Effector memory CD8-positive, alpha-beta T cell (primary cell): ENCODE measurements around the gene C1S.

Experiments used
- ATAC-seq: fragments of 150-1000 bp; cut with Tn5 transposase; replicated peaks from 2 replicates; pipeline ENCODE4 v1.10.0; 2021; ENCODE audit warnings: mild to moderate bottlenecking, moderate library complexity
- DNase-seq, 3 experiments: peaks; one replicate each; pipeline ENCODE4 v3.0.0; 2021
- H3K27ac Mint-ChIP-seq, 2 donors: one replicate each; pipeline ENCODE4 v1.8.0; 2022; ENCODE audit warnings: mild to moderate bottlenecking in 2 of 2, mixed read lengths in 2 of 2, moderate library complexity in 2 of 2
- H3K27me3 Mint-ChIP-seq, 2 donors: one replicate each; pipeline ENCODE4 v1.8.0; 2022; ENCODE audit warnings: mixed read lengths in 2 of 2
- H3K36me3 Mint-ChIP-seq: one replicate; pipeline ENCODE4 v1.8.0; 2022; ENCODE audit warnings: mild to moderate bottlenecking, moderate library complexity, mixed read lengths; ENCODE audit not compliant: insufficient read depth
- H3K4me1 Mint-ChIP-seq, 2 donors: one replicate each; pipeline ENCODE4 v1.8.0; 2022; ENCODE audit warnings: low read depth in 2 of 2, mixed read lengths in 2 of 2
- H3K4me3 Mint-ChIP-seq, 2 donors: one replicate each; pipeline ENCODE4 v1.8.0; 2022; ENCODE audit warnings: mild to moderate bottlenecking in 2 of 2, mixed read lengths in 2 of 2, moderate library complexity in 2 of 2
- H3K9me3 Mint-ChIP-seq, 2 donors: one replicate each; pipeline ENCODE4 v1.8.0; 2022; ENCODE audit warnings: mixed read lengths in 2 of 2

C1S gene

DNA sequence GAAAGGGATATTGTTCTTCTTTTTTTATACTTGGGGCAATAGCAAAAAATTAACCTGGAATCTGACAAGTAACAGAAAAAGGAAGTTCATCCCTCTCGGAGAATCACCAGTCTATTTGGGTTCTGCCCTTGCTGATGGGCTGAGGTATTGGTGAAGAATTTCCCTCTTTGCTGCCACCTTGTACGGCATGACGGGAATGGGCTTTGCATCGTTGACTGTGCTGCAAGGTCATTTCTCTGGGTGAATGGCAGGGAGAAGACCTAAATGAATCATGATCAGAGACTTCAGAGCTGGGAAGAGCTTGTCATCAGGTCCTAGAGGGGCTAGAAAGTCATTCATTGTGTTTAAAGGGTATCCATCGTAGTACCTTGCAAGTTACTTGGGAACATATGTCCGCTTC, 12.0 kb downstream of the C1S start:
- ATAC-seq (no peak), DNase-seq (no peak)
- H3K9me3 Mint-ChIP-seq, result no peaks in the 10 kb centered on the region
- H3K4me3 Mint-ChIP-seq, result no peak overlapping the region
- H3K27me3 Mint-ChIP-seq, result peaks cover 35 to 73% of the 10 kb centered on the region in 2 donors
- H3K36me3 Mint-ChIP-seq, result no peaks in the 10 kb centered on the region
- H3K4me1 Mint-ChIP-seq, result peaks cover 2 to 5% of the 10 kb centered on the region in 2 donors
- H3K27ac Mint-ChIP-seq, result no peak overlapping the region

DNA sequence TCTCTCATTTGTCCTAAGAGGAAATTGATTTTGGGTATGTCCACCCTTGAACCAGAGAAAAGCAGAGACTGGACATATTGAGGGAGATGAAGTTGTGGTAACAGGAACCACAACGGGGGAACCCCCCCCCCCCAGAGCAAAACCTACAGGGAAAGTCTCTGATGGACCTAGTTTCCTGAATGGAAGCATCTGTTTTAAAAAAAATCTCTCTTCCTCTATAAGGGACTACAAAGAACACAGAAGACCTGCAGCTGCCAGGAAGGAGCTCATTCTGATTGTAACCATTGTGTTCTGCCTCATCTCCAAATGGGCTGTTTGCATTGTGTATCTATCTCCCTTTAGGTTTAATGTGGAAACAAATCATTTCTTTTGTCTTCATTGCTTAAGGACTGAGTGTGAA, 13.4 kb downstream of the C1S start:
- no peak overlapping the region for H3K4me3 Mint-ChIP-seq
- H3K4me1 Mint-ChIP-seq, result peaks cover 2 to 5% of the 10 kb centered on the region in 2 donors
- no peaks in the 10 kb centered on the region for H3K9me3 Mint-ChIP-seq
- DNase-seq (no peak), ATAC-seq (no peak)
- H3K36me3 Mint-ChIP-seq, result no peaks in the 10 kb centered on the region
- H3K27ac Mint-ChIP-seq, result no peak overlapping the region
- H3K27me3 Mint-ChIP-seq, result peaks cover 27 to 64% of the 10 kb centered on the region in 2 donors

- Mint-ChIP-seq H3K27me3 (peaks cover 20 to 48% of the 10 kb centered on the region in 2 donors), H3K27ac (peak overlapping the region; percentile 18 to 44), H3K9me3 (no peaks in the 10 kb centered on the region), H3K4me3 (no peak overlapping the region), H3K4me1 (peaks cover 2 to 5% of the 10 kb centered on the region in 2 donors), H3K36me3 (no peaks in the 10 kb centered on the region)
- ATAC-seq (peak; percentile 39), DNase-seq (no peak)
These were observed 15.0 kb downstream of the C1S start for GRCh38 chr12:7075518-7075917.

DNA sequence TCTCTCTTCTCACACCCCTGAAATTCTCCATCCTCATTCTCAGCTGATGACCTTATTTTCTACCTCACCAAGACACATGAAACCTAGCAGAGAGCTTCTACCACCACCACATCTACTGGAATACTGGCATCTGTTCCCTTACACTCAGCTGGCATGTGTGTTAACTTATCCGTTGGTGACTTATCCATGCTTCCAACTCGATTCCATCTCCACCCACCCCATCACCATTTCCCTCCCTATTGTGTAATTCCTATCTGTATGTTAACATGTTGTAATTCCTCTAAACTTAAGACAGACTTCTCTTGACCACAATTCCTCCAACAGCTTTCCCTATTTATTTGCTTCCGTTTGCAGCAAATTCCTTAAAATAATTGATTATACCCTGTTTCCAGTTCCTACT, 15.4 kb downstream of the C1S start:
- no peak for DNase-seq

GRCh38 chr12:7076493-7076892, 16.0 kb downstream of the C1S start:
- Mint-ChIP-seq H3K4me3 (no peak overlapping the region), H3K36me3 (no peaks in the 10 kb centered on the region), H3K4me1 (peaks cover 2 to 5% of the 10 kb centered on the region in 2 donors), H3K27me3 (peaks cover 19 to 39% of the 10 kb centered on the region in 2 donors), H3K9me3 (no peaks in the 10 kb centered on the region), H3K27ac (peak overlapping the region in 1 of 2 donors; percentile 18)
- no peak for ATAC-seq
- no peak for DNase-seq

More for the DNA sequence above, 15.4 kb downstream of the C1S start:
- H3K27ac Mint-ChIP-seq, result peak overlapping the region in 1 of 2 donors; percentile 18
- H3K4me3 Mint-ChIP-seq, result no peak overlapping the region
- peaks cover 2 to 5% of the 10 kb centered on the region in 2 donors for H3K4me1 Mint-ChIP-seq
- H3K9me3 Mint-ChIP-seq, result no peaks in the 10 kb centered on the region
- no peaks in the 10 kb centered on the region for H3K36me3 Mint-ChIP-seq
- peaks cover 19 to 44% of the 10 kb centered on the region in 2 donors for H3K27me3 Mint-ChIP-seq
- no peak for ATAC-seq

- Mint-ChIP-seq H3K36me3 (peaks cover 2% of the 10 kb centered on the region), H3K4me1 (peaks cover 2 to 7% of the 10 kb centered on the region in 2 donors), H3K27me3 (peaks cover 6 to 24% of the 10 kb centered on the region in 2 donors), H3K4me3 (no peak overlapping the region), H3K27ac (no peak overlapping the region), H3K9me3 (peaks cover 0 to 2% of the 10 kb centered on the region in 2 donors)
- no peak for ATAC-seq
- DNase-seq, result no peak
These were observed 17.6 kb downstream of the C1S start for GRCh38 chr12:7078163-7078562.

GRCh38 chr12:7079826-7080125, 19.3 kb downstream of the C1S start:
- Mint-ChIP-seq H3K36me3 (peaks cover 2% of the 10 kb centered on the region), H3K4me3 (no peak overlapping the region), H3K27ac (no peak overlapping the region), H3K9me3 (peaks cover 0 to 5% of the 10 kb centered on the region in 2 donors), H3K27me3 (peaks cover 0 to 17% of the 10 kb centered on the region in 2 donors), H3K4me1 (peaks cover 2 to 10% of the 10 kb centered on the region in 2 donors)
- DNase-seq (no peak), ATAC-seq (no peak)

- Mint-ChIP-seq H3K9me3 (peaks cover 0 to 5% of the 10 kb centered on the region in 2 donors), H3K4me1 (peaks cover 0 to 5% of the 10 kb centered on the region in 2 donors), H3K27me3 (peaks cover 0 to 9% of the 10 kb centered on the region in 2 donors), H3K4me3 (no peak overlapping the region), H3K36me3 (peaks cover 2% of the 10 kb centered on the region), H3K27ac (no peak overlapping the region)
- ATAC-seq (no peak), DNase-seq (no peak)
These were observed 20.5 kb downstream of the C1S start for GRCh38 chr12:7081037-7081436.

DNA sequence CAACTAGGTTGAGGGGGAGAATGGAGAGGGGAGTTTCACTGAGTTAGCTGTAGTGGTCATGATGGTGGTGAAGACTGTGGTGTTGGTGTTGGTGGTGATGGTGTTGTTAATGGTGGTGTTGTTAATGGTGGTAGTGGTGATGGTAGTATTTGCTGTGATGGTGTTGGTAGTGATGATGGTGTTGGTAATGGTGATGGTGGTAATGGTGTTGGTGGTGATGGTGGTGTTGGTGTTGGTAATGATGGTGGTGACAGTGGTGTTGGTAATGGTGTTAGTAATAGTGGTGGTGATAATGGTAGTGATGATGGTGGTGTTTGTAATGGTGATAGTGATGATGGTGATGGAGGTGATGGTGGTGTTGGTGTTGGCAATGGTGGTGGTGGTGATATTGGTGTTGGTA, 22.6 kb downstream of the C1S start:
- no peak for DNase-seq
- Mint-ChIP-seq H3K36me3 (peaks cover 2% of the 10 kb centered on the region), H3K27ac (peak overlapping the region; percentile 1 to 36), H3K4me3 (no peak overlapping the region), H3K27me3 (no peaks in the 10 kb centered on the region), H3K9me3 (peaks cover 0 to 5% of the 10 kb centered on the region in 2 donors), H3K4me1 (peaks cover 0 to 5% of the 10 kb centered on the region in 2 donors)
- peak; percentile 29 for ATAC-seq

GRCh38 chr12:7089196-7089871, 28.8 kb downstream of the C1S start:
- no peak overlapping the region for H3K27ac Mint-ChIP-seq
- ATAC-seq (no peak), DNase-seq (no peak)
- peaks cover 6 to 10% of the 10 kb centered on the region in 2 donors for H3K27me3 Mint-ChIP-seq
- no peak overlapping the region for H3K4me3 Mint-ChIP-seq
- H3K9me3 Mint-ChIP-seq, result no peaks in the 10 kb centered on the region
- peaks cover 10 to 12% of the 10 kb centered on the region in 2 donors for H3K4me1 Mint-ChIP-seq
- H3K36me3 Mint-ChIP-seq, result peaks cover 2% of the 10 kb centered on the region

GRCh38 chr12:7090222-7090998, 29.9 kb downstream of the C1S start:
- Mint-ChIP-seq H3K9me3 (no peaks in the 10 kb centered on the region), H3K27me3 (peaks cover 6 to 10% of the 10 kb centered on the region in 2 donors), H3K4me3 (peak overlapping the region in 1 of 2 donors; percentile 82), H3K4me1 (peaks cover 10 to 12% of the 10 kb centered on the region in 2 donors), H3K36me3 (peaks cover 2% of the 10 kb centered on the region), H3K27ac (no peak overlapping the region)
- ATAC-seq (no peak), DNase-seq (no peak)

GRCh38 chr12:7091171-7091570, 30.7 kb downstream of the C1S start:
- peaks cover 2% of the 10 kb centered on the region for H3K36me3 Mint-ChIP-seq
- ATAC-seq (no peak), DNase-seq (no peak)
- H3K4me1 Mint-ChIP-seq, result peaks cover 10 to 12% of the 10 kb centered on the region in 2 donors
- peak overlapping the region in 1 of 2 donors; percentile 64 for H3K27ac Mint-ChIP-seq
- peak overlapping the region; percentile 33 to 82 for H3K4me3 Mint-ChIP-seq
- H3K27me3 Mint-ChIP-seq, result peaks cover 6 to 10% of the 10 kb centered on the region in 2 donors
- no peaks in the 10 kb centered on the region for H3K9me3 Mint-ChIP-seq

DNA sequence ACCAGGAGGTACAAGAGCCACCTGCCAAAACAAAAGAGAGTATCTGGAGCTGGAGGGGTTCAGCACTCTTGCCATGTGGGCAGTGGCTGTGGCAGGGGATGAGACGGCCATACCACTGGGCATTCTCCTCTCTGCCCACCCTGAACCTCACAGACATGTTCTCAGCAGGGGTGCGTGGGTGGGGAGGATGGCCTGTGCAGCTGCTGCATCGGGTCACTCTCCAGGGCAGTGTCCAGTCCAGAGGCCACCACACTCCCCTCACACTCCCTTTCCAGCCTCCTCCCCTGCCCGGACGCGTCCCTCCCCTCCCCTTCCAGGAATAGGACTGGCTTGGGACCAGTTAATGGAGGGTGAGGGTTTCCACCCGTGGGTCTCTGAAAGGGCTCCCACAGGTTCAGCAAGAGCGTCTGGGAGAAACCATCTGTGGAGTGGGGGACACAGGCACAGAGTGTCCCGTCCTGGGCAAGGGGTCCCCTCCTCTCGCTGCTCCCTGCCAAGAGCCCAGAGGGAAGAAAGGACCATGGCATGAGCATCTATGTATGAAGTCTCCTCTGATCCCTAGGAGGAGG, 31.2 kb downstream of the C1S start:
- Mint-ChIP-seq H3K9me3 (no peaks in the 10 kb centered on the region), H3K36me3 (peaks cover 2% of the 10 kb centered on the region), H3K4me3 (peak overlapping the region; percentile 80 to 82), H3K4me1 (peaks cover 10 to 12% of the 10 kb centered on the region in 2 donors), H3K27me3 (peaks cover 6 to 10% of the 10 kb centered on the region in 2 donors), H3K27ac (peak overlapping the region; percentile 41 to 82)
- ATAC-seq, result no peak
- no peak for DNase-seq
